LNCaP clone FGC (cell line): ENCODE results near the gene NT5DC3.

Experiments
- DNase-seq: peaks from one replicate; pipeline ENCODE4 v3.0.0-alpha.2; 2011; ENCODE audit warnings: low read depth
- H3K4me3 ChIP-seq: 2 replicates; pipeline ENCODE4 v1.5.1; 2011; ENCODE audit warnings: mild to moderate bottlenecking, low read depth, low read length, control low read depth
- TF ChIP-seq, protein P1 (sequence below): IDR thresholded peaks from 2 replicates; pipeline ENCODE4 v1.5.1; 2012; ENCODE audit warnings: mild to moderate bottlenecking; ENCODE audit not compliant: control insufficient read depth, insufficient read depth; ENCODE audit errors: extremely low read depth

NT5DC3 gene

DNA sequence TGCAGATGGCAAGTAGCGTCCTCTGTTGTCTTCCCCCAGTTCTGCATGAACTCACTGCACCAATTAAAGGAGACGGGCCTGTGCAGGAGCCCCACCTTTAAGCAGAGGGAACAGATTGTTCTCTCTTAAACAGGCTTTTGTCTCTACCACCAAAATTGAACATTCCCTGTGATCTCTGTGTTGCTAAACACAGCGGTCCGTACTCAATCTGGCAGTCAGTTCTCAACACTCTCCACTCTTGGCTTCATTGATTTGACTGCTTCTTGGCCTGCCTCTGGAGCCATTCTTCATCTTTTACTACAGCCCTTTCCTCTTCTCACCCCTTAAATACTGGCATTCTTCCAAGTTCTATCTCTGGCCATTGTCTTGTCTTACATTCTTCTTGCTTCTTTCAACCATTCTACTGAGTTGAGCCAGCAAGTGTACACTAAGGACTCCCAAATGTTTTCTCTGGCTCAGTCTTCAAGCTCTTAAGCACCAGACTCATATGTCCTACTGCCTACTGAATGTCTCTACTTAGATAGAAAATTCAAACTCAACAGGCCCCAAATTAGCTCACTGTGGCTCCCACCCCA is 8.0 kb upstream of the NT5DC3 start:
- TF ChIP-seq, protein P1, sequence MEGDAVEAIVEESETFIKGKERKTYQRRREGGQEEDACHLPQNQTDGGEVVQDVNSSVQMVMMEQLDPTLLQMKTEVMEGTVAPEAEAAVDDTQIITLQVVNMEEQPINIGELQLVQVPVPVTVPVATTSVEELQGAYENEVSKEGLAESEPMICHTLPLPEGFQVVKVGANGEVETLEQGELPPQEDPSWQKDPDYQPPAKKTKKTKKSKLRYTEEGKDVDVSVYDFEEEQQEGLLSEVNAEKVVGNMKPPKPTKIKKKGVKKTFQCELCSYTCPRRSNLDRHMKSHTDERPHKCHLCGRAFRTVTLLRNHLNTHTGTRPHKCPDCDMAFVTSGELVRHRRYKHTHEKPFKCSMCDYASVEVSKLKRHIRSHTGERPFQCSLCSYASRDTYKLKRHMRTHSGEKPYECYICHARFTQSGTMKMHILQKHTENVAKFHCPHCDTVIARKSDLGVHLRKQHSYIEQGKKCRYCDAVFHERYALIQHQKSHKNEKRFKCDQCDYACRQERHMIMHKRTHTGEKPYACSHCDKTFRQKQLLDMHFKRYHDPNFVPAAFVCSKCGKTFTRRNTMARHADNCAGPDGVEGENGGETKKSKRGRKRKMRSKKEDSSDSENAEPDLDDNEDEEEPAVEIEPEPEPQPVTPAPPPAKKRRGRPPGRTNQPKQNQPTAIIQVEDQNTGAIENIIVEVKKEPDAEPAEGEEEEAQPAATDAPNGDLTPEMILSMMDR = no peak
- no peak for DNase-seq
- no peak overlapping the region for H3K4me3 ChIP-seq

DNA sequence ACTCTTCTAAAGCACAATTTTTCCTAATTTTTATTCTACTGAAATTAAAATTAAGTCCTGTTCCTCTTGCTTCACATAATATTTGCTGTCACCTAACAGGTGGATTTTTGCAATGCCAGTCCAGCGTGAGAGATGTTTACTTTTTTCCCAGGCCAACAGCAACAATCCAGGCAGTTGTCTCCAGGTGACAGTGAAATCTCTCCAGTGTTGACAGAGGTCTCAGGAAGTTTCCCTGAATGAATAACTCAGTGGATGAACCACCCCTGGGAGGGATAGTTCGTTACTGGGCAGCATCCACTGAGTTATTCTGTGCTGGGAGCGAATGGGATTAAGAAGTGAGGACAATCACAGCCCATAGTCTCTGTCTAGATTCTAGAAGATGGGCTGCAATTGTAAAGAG is 7.1 kb upstream of the NT5DC3 start:
- no peak overlapping the region for H3K4me3 ChIP-seq
- peak; percentile 70 for DNase-seq
- TF ChIP-seq, protein P1 = no peak

DNA sequence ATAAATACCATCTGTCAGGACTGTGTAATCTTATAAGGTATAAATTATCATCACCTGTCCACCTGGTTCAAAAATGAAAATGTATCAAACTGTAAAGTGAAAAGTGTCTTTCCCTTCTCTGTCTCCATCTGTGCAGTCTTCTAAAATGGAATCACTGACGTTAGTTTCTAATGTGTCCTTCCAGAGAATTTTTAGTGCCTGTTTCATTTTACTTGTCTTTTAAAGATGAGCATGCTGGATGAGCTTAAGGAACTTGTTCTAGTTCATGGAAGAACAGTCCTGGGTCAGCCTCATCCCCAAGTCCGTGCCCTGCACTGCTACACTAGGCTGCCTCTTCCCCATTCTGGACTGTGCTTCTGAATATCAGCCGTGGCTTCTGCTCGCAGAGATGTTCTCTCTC is 5.4 kb upstream of the NT5DC3 start:
- H3K4me3 ChIP-seq = no peak overlapping the region
- DNase-seq = no peak
- TF ChIP-seq, protein P1 = no peak

DNA sequence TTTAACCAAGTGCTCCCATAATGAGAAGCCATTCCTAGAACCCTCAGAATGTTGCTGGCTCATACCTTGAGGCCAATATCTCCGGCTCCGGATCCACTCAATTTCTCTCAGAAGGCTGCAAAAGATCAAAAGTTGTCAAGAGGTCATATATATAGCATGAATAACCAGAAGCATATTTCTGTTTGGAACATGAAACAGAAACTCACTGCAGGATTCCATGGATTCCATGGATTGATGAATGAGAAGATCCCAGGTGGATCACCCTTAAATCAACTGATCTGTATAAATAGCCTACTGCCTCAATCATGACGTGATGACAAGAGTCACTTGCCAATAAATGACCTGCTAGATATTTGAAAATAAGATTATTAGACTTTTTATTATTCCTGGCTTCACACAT is 3.3 kb upstream of the NT5DC3 start:
- TF ChIP-seq, protein P1 = no peak
- H3K4me3 ChIP-seq = no peak overlapping the region
- no peak for DNase-seq

GRCh38 chr12:103841690-103842584 is 903 bp upstream of the NT5DC3 start:
- no peak overlapping the region for H3K4me3 ChIP-seq
- DNase-seq = no peak
- TF ChIP-seq, protein P1 = no peak

- DNase-seq = no peak
- TF ChIP-seq, protein P1 = no peak
- peak overlapping the region; percentile 81 for H3K4me3 ChIP-seq
Observed at GRCh38 chr12:103840462-103840875, 565 bp downstream of the NT5DC3 start.
